ENCODE measurements around the gene B3GAT3. TPM values are rescaled to one million over a fixed set of nuclear protein-coding genes. Genes with fewer than 3 reads are reported as not detected.

B3GAT3 gene
- 10 to 100 TPM; 17.7 to 50.4 (median 23.1) TPM for total RNA-seq

DNA sequence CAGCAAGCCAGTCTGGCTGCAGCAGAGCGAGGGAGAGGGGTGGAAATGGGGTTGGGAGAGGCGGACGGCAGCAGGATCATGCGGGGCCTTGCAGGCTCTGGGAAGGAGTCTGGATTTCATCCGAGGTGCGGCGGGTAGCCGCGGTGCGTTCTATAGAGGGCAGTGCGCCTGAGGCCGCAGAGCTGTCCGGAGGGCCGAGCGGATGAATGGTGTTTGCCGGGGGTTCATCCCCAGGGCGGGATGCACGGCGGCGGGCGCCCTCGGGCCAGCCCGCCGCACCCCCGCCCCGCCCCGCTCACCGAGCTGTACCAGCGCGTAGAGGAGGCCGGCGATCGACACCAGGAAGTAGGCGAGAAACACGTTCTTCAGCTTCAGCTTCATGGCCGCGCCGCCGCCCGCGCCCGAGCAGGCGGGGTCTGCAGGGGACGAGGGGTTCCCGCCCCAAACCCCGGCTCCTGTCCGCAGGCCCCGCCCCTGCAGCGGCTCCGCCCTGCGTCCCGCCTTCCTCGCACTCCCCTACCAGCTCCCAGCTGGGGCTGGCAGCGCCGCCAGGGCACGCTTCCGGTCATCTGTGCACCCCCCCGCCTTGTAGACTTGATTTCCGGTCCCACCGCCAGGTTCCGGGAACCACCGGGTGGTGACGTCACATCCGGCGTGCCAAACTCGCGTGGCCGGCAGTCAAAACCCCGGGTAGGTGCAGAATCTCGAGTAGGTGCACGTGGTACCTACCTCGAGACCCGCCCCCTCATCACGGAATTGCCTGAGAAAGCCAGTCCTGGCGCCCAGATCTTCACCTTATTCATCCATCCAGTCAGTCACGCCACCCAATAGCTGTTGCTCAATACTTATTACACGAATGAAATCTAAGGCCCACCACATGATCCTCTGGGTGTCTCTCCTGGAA, at the start of gene B3GAT3:
Gene B3GAT3, minus strand, starts transcription at position 420 of the 904 bp plus-strand sequence. Its CDS starts 39 bp downstream, at position 381.
- peak; percentile 79 to 93 for TF ChIP-seq POLR2A (IDR thresholded peaks at IDR 0.05)
- TF ChIP-seq, protein P1, sequence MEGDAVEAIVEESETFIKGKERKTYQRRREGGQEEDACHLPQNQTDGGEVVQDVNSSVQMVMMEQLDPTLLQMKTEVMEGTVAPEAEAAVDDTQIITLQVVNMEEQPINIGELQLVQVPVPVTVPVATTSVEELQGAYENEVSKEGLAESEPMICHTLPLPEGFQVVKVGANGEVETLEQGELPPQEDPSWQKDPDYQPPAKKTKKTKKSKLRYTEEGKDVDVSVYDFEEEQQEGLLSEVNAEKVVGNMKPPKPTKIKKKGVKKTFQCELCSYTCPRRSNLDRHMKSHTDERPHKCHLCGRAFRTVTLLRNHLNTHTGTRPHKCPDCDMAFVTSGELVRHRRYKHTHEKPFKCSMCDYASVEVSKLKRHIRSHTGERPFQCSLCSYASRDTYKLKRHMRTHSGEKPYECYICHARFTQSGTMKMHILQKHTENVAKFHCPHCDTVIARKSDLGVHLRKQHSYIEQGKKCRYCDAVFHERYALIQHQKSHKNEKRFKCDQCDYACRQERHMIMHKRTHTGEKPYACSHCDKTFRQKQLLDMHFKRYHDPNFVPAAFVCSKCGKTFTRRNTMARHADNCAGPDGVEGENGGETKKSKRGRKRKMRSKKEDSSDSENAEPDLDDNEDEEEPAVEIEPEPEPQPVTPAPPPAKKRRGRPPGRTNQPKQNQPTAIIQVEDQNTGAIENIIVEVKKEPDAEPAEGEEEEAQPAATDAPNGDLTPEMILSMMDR (IDR thresholded peaks at IDR 0.05), result peak in 2 of 4 experiments; percentile 36 to 52
- peak within 1 kb of the TSS; percentile 61 to 77 for H3K4me3 ChIP-seq
- no peaks in the 10 kb centered on the region for H3K36me3 ChIP-seq
- H3K4me1 ChIP-seq, result peaks cover 5 to 6% of the 10 kb centered on the region in 2 donors
- DNase-seq, result peak; percentile 98 to 99
- no peaks in the 10 kb centered on the region for H3K27me3 ChIP-seq
- intact Hi-C loops (cut with DNase I; ENCODE audit: low total_unique reads), result no loop called here
- H3K9me3 ChIP-seq, result no peaks in the 10 kb centered on the region
- H3K27ac ChIP-seq, result peak within 1 kb of the TSS; percentile 68 to 85

DNA sequence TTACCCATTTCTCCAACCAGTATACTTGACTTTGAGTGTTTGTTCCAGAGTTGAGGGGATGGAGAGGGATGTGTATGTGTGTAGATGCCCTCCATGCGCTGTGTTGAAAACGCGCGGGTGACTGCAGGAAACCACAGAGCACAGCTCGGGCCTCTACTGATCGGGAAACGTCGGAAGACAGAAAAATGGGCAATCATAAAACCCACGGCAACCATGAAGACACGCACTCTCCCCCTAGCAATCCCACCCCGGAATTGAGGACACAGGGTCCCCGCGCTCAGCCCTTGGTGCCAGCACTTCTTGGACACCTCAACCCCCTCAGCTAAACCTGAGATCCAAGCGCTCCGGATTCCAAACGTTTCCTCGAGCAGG, 49.4 kb upstream of the B3GAT3 start:
- H3K4me1 ChIP-seq, result peaks cover 9 to 12% of the 10 kb centered on the region in 2 donors
- H3K4me3 ChIP-seq, result peak overlapping the region; percentile 70 to 73
- peak overlapping the region; percentile 82 to 87 for H3K27ac ChIP-seq
- no peaks in the 10 kb centered on the region for H3K27me3 ChIP-seq
- H3K9me3 ChIP-seq, result no peaks in the 10 kb centered on the region
- intact Hi-C loops (cut with DNase I; ENCODE audit: low total_unique reads), result no loop called here
- no peak for DNase-seq
- no peaks in the 10 kb centered on the region for H3K36me3 ChIP-seq
- TF ChIP-seq, protein P1 (IDR thresholded peaks at IDR 0.05), result no peak
- TF ChIP-seq POLR2A (IDR thresholded peaks at IDR 0.05), result no peak

DNA sequence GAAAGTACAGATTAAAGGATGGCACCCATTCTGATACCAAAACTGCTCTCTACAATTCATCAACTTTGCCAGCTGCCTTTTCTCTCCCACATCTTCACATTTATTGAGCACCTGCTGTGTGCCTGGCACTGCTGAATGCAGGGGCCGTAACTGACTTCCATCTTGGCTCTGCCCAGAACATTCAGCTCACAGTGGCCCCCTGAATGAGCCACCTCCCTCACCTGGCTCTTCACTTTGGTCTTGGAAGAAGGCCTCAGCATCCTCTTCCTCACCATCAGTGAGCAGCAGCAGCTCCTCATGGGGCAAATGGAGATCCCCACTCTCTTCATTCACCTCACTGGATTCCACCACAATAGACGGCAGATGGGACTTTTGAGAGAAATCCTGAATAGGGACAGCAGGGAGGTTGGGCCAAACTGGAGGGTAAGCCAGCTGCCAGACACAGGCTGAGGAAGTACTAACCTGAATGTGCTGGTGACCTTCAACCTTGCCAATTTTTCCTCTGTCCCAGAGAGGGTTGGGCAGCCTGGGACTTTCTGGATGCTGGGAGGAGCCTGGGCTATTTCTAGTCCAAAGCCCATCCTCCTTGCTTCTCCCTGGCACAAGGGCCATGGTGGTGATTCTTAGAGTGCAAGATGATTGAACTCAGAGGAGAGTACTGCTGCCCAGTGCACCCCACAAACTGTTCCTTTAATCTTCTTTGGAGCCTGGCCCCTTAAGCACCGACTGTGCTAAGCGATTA, 47.8 kb upstream of the B3GAT3 start:
- intact Hi-C loops (cut with DNase I; ENCODE audit: low total_unique reads), result no loop called here
- no peaks in the 10 kb centered on the region for H3K36me3 ChIP-seq
- H3K4me3 ChIP-seq, result no peak overlapping the region
- no peaks in the 10 kb centered on the region for H3K9me3 ChIP-seq
- no peak for DNase-seq
- H3K4me1 ChIP-seq, result peaks cover 9 to 15% of the 10 kb centered on the region in 2 donors
- H3K27me3 ChIP-seq, result no peaks in the 10 kb centered on the region
- H3K27ac ChIP-seq, result no peak overlapping the region
- no peak for TF ChIP-seq POLR2A (IDR thresholded peaks at IDR 0.05)
- TF ChIP-seq, protein P1 (IDR thresholded peaks at IDR 0.05), result no peak

DNA sequence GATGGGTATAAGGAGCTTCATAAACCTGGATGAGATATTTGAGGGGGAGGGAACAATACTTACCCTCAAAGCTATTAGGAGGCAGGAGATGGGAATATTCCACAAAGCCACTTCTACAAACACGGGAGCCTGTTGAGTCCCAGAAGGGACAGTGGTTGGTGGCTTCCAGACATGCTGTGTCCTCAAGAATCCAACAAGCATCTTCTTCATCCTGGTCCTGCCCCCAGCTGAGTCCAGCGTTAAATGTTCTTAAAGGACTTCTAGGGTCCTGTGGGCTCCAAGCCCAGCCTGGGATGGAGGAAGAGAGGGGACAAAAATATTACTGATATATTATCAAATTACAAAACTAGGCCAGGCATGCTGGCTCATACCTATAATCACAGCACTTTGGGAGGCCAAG, 45.7 kb upstream of the B3GAT3 start:
- Histone ChIP-seq H3K4me3 (no peak overlapping the region), H3K9me3 (no peaks in the 10 kb centered on the region), H3K27ac (peak overlapping the region; percentile 7 to 12), H3K36me3 (no peaks in the 10 kb centered on the region), H3K4me1 (peaks cover 9 to 12% of the 10 kb centered on the region in 2 donors), H3K27me3 (no peaks in the 10 kb centered on the region)
- DNase-seq, result no peak
- TF ChIP-seq, protein P1 (IDR thresholded peaks at IDR 0.05), result no peak
- TF ChIP-seq POLR2A (IDR thresholded peaks at IDR 0.05), result no peak
- intact Hi-C loops (cut with DNase I; ENCODE audit: low total_unique reads), result no loop called here
